Skin epidermis (tissue), 12 donors: ENCODE data around the gene SORBS1.
"Not testable (repeated sequence)": the region's sequence is repeated elsewhere in the genome, so short reads cannot be mapped to it uniquely, and the experiment has no call there.

Experiments
- H3K27ac ChIP-seq, 21 experiments: fragments of 200-600 bp; sonication (generic) in 11 of 21; one replicate each; pipeline ENCODE4 v1.5.0; 2020; ENCODE audit warnings: mild to moderate bottlenecking in 3 of 21, inconsistent platforms in 2 of 21, moderate library complexity in 2 of 21
- H3K4me3 ChIP-seq, 7 experiments: fragments of 200-600 bp; sonication (generic) in 2 of 7; one replicate each; pipeline ENCODE4 v1.5.0; 2020; ENCODE audit warnings: inconsistent platforms in 2 of 7, mild to moderate bottlenecking in 2 of 7, moderate library complexity in 1 of 7

Gene SORBS1

GRCh38 chr10:95475003-95475383 lies 86.2 kb downstream of the SORBS1 start:
- Histone ChIP-seq H3K4me3 (no peak overlapping the region), H3K27ac (peak overlapping the region in 11 of 21 experiments; percentile 8 to 86 (median 51))

- Histone ChIP-seq H3K4me3 (no peak overlapping the region), H3K27ac (peak overlapping the region in 11 of 21 experiments; percentile 39 to 86 (median 51))
Observed at GRCh38 chr10:95474228-95475002, 86.8 kb downstream of the SORBS1 start.

- Histone ChIP-seq H3K27ac (peak overlapping the region in 4 of 21 experiments; percentile 13 to 61 (median 44)), H3K4me3 (no peak overlapping the region)
Observed at GRCh38 chr10:95472304-95473088, 88.7 kb downstream of the SORBS1 start.

DNA sequence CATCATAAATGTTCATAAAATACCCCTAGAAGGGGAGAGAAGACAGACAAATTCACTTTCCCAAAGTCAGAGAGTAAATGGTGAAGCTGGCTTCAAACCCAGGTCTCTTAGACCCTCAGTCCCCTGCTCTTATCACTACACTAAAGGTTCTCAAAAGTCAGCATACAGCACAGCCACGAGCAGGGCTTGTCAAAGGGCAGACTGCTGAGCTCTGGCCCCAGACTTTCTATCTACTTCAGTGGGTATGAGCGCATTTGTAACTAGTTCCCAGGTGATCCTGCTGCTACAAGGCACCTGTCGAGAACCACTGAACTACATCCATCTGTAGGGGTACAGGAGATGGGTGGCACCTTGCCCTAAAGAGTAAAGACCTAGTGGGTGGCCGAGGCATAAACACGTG lies 91.5 kb downstream of the SORBS1 start:
- Histone ChIP-seq H3K27ac (peak overlapping the region in 4 of 21 experiments; percentile 25 to 75 (median 48)), H3K4me3 (no peak overlapping the region)

- H3K27ac ChIP-seq: peak overlapping the region in 5 of 21 experiments; percentile 25 to 75 (median 66)
- H3K4me3 ChIP-seq: no peak overlapping the region
Observed at GRCh38 chr10:95469251-95469650, 91.9 kb downstream of the SORBS1 start.

GRCh38 chr10:95467642-95468041 lies 93.5 kb downstream of the SORBS1 start:
- not testable (repeated sequence) for H3K4me3 ChIP-seq
- peak overlapping the region in 6 of 21 experiments; percentile 35 to 67 (median 53) for H3K27ac ChIP-seq

DNA sequence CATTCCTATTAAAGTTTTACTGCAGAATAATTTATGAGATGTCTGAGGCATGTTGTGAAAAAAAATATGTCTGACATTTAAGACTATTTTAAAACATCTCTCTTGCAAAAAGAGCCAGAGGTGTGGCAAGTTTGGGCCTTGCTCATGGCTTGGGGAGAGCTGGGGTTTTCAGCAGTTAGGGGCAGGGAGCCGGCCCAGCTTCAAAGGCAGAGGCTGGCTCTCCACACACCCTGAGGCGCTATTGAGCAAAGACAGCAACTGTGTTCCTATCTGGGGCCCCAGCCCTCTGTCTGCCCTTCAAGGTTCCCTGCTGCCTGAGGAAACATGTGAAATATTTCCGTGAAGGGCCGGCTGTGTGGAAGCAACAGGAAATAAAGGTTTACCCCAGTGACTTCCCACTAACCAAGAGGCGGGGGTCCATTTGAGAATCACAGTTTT lies 94.0 kb downstream of the SORBS1 start:
- no peak overlapping the region for H3K4me3 ChIP-seq
- H3K27ac ChIP-seq: peak overlapping the region in 8 of 21 experiments; percentile 7 to 67 (median 45)

DNA sequence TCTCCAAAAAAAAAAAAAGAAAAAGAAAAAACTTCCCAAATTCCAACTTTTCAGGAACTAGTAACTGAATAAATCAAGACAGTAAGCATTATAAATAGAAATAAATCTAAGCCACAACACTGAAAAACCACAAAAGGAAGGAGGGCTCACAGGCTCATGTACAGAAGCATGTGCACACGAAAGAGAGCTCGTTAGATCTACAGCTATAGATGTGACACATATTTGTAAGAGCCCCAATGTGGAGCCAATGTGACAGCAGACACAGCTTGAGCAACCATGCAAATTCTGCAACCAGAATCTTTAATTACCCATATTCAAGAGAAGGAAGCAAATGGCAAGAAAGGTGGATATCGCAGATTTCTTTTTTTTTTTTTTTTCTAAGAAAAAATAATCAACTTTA lies 94.7 kb downstream of the SORBS1 start:
- H3K27ac ChIP-seq: peak overlapping the region in 3 of 21 experiments; percentile 2 to 56 (median 21)
- H3K4me3 ChIP-seq: no peak overlapping the region

DNA sequence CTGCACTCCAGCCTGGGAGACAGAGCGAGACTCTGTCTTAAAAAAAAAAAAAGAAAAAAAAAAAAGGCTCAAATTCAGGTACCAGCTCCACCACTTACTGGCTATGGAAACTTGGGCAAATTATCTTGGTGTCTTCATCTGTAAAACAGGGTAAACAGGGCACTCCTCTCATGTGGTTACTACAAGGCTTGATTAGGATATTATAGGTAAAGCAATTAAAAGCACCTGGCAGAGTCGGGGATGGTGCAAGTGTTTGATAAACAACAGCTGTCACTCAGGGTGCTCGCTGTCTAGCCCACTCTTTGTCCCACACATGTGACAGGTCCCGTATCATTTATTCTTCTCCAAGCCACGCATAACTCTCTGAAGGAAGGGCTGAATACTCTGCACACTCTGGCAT lies 96.9 kb downstream of the SORBS1 start:
- H3K27ac ChIP-seq: no peak overlapping the region
- no peak overlapping the region for H3K4me3 ChIP-seq

DNA sequence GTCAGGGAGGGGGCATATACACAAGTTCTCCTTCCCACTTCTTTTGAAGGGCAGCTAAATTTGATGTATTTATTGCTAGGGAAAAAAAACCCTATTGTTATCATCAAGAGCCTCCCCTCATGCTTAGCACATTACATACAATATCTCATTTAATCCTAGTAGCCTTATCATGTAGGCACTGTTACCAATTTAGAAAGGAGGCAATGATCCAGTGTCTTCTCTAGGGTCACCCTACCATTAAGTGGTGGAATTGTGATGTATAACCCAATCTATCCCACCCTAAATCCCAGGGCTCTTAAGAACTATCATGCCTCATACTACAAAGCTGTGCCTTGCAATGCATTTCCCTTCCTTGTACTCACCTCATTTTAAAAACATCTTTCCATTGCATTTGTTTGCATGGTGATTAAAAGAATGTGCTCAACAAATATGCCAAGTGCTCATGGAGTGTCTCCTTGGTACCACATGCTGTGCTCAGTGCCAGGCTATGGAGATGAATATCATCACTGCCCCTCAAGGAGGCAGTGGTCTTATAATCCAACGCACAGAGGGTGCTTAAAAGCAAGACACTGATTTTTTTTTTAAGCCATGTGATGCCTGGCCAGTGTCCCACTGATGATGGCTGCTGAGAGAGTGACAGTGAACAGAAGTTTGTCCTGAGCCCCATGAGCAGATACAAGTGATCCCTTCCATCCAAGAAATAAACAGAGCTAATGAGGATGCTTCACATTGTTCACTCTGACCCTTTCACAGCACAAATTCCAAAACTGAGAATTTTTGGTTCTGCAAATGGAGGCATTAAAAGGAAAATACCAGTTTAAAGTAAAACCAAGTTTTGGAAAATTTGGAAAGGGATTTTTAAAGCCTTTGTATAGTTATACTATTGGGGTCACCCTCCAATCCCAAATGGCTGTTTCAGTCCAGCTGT lies 98.2 kb downstream of the SORBS1 start:
- Histone ChIP-seq H3K27ac (no peak overlapping the region), H3K4me3 (no peak overlapping the region)

- H3K27ac ChIP-seq: no peak overlapping the region
Observed at GRCh38 chr10:95461611-95462010, 99.6 kb downstream of the SORBS1 start.

GRCh38 chr10:95459446-95460045 lies 101.6 kb downstream of the SORBS1 start:
- Histone ChIP-seq H3K4me3 (no peak overlapping the region), H3K27ac (no peak overlapping the region)

More at GRCh38 chr10:95461611-95462010, 99.6 kb downstream of the SORBS1 start:
- no peak overlapping the region for H3K4me3 ChIP-seq

DNA sequence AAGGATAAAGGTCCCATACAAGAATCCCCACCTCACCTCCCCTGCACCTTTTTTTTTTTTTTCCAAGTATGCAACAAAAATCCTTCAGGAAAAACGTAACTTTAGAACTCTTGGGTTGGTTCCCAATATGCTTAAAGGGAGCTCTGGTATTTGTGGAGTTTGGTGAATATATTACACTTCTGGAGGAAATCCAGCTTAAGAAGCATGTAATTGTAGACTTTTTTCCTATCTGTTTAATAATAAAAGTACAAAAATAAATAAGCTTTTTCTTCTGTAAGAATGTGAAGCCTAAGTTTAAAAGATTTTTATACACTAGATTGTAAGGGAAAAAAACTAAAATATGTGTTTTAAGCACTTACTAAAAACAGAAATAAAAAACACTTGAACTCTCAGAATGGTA lies 102.3 kb downstream of the SORBS1 start:
- no peak overlapping the region for H3K4me3 ChIP-seq
- H3K27ac ChIP-seq: no peak overlapping the region

DNA sequence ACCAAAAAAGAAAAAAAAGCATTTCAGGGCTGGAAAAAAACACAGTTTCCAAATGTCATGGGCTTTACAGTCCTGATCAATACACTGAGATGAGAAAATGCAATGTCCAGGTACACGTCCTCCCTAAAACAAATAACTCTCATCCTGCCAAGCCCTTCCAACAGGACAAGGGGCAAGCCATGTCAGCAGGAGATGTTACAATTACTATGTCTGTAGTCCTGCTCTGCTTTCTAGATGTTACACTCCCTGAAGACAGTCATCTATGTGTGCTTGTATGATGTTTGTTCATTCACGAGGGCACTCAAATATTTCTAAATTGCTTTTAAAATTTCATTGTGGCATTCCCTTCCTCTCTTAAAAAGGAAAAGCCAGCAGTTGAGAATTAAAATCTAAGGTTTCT lies 103.2 kb downstream of the SORBS1 start:
- Histone ChIP-seq H3K27ac (no peak overlapping the region), H3K4me3 (no peak overlapping the region)

DNA sequence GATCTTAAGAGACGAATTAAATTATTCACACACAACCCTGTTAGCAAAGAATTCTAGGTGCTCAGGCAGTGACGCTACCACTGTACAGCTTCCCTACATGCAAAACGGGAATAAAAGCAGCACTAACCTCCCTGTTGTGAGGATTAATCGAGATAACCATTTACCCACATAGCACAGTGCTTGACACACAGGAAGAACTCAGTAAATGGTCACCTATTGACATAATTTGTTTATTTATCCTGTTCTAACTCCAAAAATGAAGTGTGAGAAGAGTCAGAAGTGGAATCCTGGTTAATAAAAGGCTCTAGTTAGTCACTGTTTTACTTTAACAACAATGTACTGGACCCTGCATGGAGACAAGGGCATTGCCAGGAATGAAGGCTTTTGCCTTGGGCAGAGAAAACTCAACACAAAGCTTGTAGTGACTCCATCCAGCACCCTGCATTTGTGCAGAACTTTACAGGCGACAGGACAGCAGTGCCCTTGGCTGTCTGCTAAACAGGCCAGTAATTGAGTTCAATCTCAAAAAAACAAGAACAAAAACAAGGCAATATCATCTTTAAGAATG lies 103.8 kb downstream of the SORBS1 start:
- H3K4me3 ChIP-seq: no peak overlapping the region
- peak overlapping the region in 1 of 21 experiments; percentile 2 for H3K27ac ChIP-seq

DNA sequence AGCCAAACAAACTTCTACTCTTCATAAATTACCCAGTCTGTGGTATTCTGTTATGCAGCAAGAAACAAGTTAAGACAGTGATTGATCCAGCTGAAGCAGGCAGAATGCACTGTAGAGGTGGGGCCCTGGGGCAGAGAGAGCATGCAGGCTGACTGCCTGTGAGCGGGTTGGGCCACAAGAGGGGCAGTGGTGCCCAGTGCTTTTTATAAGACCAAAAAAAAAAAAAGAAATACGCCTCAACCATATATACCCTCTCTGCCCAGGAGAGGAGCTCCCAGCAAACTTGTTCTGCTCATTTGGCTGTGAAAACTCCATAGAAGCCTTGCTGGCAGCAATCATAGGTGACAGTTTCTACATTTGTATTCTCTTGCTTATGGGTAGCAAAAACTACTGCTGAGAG lies 104.7 kb downstream of the SORBS1 start:
- Histone ChIP-seq H3K27ac (no peak overlapping the region), H3K4me3 (no peak overlapping the region)

- Histone ChIP-seq H3K4me3 (no peak overlapping the region), H3K27ac (no peak overlapping the region)
Observed at GRCh38 chr10:95454940-95455339, 106.2 kb downstream of the SORBS1 start.

- no peak overlapping the region for H3K27ac ChIP-seq
- H3K4me3 ChIP-seq: no peak overlapping the region
Observed at GRCh38 chr10:95454356-95454755, 106.8 kb downstream of the SORBS1 start.
